Transverse colon (tissue), 4 donors: Measurements from ENCODE around the gene KIAA1958. TPM values are rescaled to one million over a fixed set of nuclear protein-coding genes. Genes with fewer than 3 reads are reported as not detected.

Experiments
- DNase-seq: peaks from one replicate; pipeline ENCODE4 v3.0.0-alpha.2; 2019
- H3K27ac ChIP-seq, 4 donors: fragments of 200-600 bp; sonication (generic); 2 replicates each; pipeline ENCODE4 v1.5.1; 2016 to 2018; ENCODE audit warnings: inconsistent platforms in 4 of 4
- H3K27me3 ChIP-seq: fragments of 200-600 bp; sonication (generic); 2 replicates; pipeline ENCODE4 v1.5.1; 2017; ENCODE audit warnings: inconsistent platforms
- H3K36me3 ChIP-seq, 4 donors: fragments of 200-600 bp; sonication (generic); 2 replicates each; pipeline ENCODE4 v1.5.1; 2017 to 2019; ENCODE audit warnings: inconsistent platforms in 4 of 4
- H3K4me1 ChIP-seq, 4 donors: fragments of 200-600 bp; sonication (generic); 2 replicates each; pipeline ENCODE4 v1.5.1; 2017 to 2020; ENCODE audit warnings: inconsistent platforms in 4 of 4
- H3K4me3 ChIP-seq, 4 donors: fragments of 200-600 bp; sonication (generic); 1 replicate in 1 of 4; 2 replicates in 3 of 4; pipeline versions ENCODE4 v1.5.1 to v1.6.1; 2017 to 2019; ENCODE audit warnings: inconsistent platforms in 4 of 4
- H3K9me3 ChIP-seq, 2 donors: fragments of 200-600 bp; sonication (generic); 2 replicates each; pipeline ENCODE4 v1.5.1; 2017 to 2019; ENCODE audit warnings: inconsistent platforms in 2 of 2
- CTCF ChIP-seq, 5 experiments: fragments of 200-600 bp in 3 of 5; fragments of 450-650 bp in 2 of 5; sonication (generic) in 3 of 5; IDR thresholded peaks; 1 replicate in 2 of 5; 2 replicates in 3 of 5; pipeline ENCODE4 v1.5.1; 2016 to 2017; ENCODE audit warnings: antibody characterized with exemption in 5 of 5, inconsistent platforms in 3 of 5, mild to moderate bottlenecking in 2 of 5, moderate library complexity in 1 of 5
- EP300 ChIP-seq: sonication (generic); formaldehyde crosslinking; IDR thresholded peaks from one replicate; pipeline ENCODE4 v1.6.1; 2017; ENCODE audit warnings: antibody characterized with exemption, low read depth
- POLR2A ChIP-seq: fragments of 450-650 bp; IDR thresholded peaks from one replicate; pipeline ENCODE4 v1.6.1; 2016; ENCODE audit warnings: antibody characterized with exemption, mild to moderate bottlenecking, moderate library complexity
- POLR2AphosphoS5 ChIP-seq, 3 donors: sonication (generic); formaldehyde crosslinking; IDR thresholded peaks; one replicate each; pipeline ENCODE4 v1.6.1; 2016; ENCODE audit warnings: antibody characterized with exemption in 3 of 3
- WGBS, 2 donors: methylation state at CpG; one replicate each; pipeline ENCODE4 v1.1.5; 2018; ENCODE audit warnings: low coverage in 1 of 2; 5-methylcytosine and 5-hydroxymethylcytosine counted together
- in situ Hi-C, 4 donors: fragments of 200-750 bp; cut with MboI; loops; one replicate each; pipeline versions ENCODE4 v1.15.0 to v1.15.1; 2017; ENCODE audit warnings: low sequenced_read_pairs in 3 of 4, low pct_ligation_motif_present in 1 of 4, low pct_unique_long_range_greater_than_20kb in 1 of 4
- intact Hi-C: fragments of 100-400 bp; cut with DNase I; formaldehyde crosslinking; loops from one replicate; pipeline ENCODE4 v1.15.1; 2023; ENCODE audit warnings: low total_unique reads
- total RNA-seq, 4 donors: library from RNA; depleted of rRNA; stranded (reverse); fragments of >200 nt; gene quantifications; one replicate each; pipeline ENCODE4 v1.1.0, GENCODE V29; 2016

Gene KIAA1958
- total RNA-seq, 4 donors from 2014 or later: 5.0 to 12.4 (median 9.4) TPM

GRCh38 chr9:112503170-112503569 lies 16.5 kb downstream of the KIAA1958 start:
- H3K9me3 ChIP-seq: no peaks in the 10 kb centered on the region
- no peak overlapping the region for H3K27ac ChIP-seq
- TF ChIP-seq POLR2AphosphoS5 (IDR thresholded peaks at IDR 0.05): no peak
- no peak for TF ChIP-seq EP300
- no peak for TF ChIP-seq CTCF (IDR thresholded peaks at IDR 0.05)
- no peak for TF ChIP-seq POLR2A
- no peak for DNase-seq
- no peak overlapping the region for H3K4me3 ChIP-seq
- H3K27me3 ChIP-seq: no peaks in the 10 kb centered on the region
- in situ Hi-C loops: no loop called here
- 64 to 73% methylated on average over 3 to 5 of the region's 5 CpGs for WGBS, 2 donors
- no peaks in the 10 kb centered on the region for H3K36me3 ChIP-seq
- intact Hi-C loops: no loop called here
- peaks cover 0 to 20% (median 3%) of the 10 kb centered on the region in 4 donors for H3K4me1 ChIP-seq

GRCh38 chr9:112505086-112505485 lies 18.5 kb downstream of the KIAA1958 start:
- DNase-seq: no peak
- Histone ChIP-seq H3K4me1 (peaks cover 0 to 20% (median 3%) of the 10 kb centered on the region in 4 donors), H3K27me3 (no peaks in the 10 kb centered on the region), H3K9me3 (no peaks in the 10 kb centered on the region), H3K27ac (peak overlapping the region in 1 of 4 donors; percentile 9), H3K4me3 (no peak overlapping the region), H3K36me3 (no peaks in the 10 kb centered on the region)
- intact Hi-C loops: no loop called here
- WGBS, 2 donors: 54 to 73% methylated on average over 4 of the region's 4 CpGs
- TF ChIP-seq CTCF (IDR thresholded peaks at IDR 0.05) (no peak), POLR2AphosphoS5 (IDR thresholded peaks at IDR 0.05) (no peak), EP300 (no peak), POLR2A (no peak)
- in situ Hi-C loops: no loop called here

DNA sequence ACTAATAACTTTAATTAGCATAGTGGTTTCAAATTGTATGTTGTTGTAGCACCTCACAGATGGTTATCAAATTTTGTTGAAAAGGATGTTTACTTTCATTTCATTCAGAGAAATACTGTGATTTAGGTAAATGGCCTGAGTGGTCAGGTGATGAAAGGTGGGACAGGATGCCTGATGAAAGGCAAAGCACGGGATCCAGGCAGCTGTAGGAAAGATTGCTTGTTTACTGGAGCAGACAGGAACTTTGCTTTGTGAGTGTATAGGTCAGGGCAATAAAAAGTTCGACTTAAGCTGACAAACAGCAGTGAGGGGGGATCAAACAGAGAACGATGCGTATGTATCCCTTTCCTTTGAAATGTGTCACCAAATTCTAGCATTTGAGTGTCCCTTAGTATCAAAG lies 19.0 kb downstream of the KIAA1958 start:
- Histone ChIP-seq H3K9me3 (no peaks in the 10 kb centered on the region), H3K4me3 (no peak overlapping the region), H3K4me1 (peaks cover 0 to 20% (median 3%) of the 10 kb centered on the region in 4 donors), H3K27ac (peak overlapping the region in 1 of 4 donors; percentile 9), H3K36me3 (no peaks in the 10 kb centered on the region), H3K27me3 (no peaks in the 10 kb centered on the region)
- WGBS, 2 donors: 50 to 53% methylated on average over 4 of the region's 4 CpGs
- peak; percentile 17 for DNase-seq
- intact Hi-C loops (no loop called here), in situ Hi-C loops (no loop called here)
- TF ChIP-seq POLR2AphosphoS5 (IDR thresholded peaks at IDR 0.05) (no peak), POLR2A (no peak), EP300 (no peak), CTCF (IDR thresholded peaks at IDR 0.05) (no peak)

DNA sequence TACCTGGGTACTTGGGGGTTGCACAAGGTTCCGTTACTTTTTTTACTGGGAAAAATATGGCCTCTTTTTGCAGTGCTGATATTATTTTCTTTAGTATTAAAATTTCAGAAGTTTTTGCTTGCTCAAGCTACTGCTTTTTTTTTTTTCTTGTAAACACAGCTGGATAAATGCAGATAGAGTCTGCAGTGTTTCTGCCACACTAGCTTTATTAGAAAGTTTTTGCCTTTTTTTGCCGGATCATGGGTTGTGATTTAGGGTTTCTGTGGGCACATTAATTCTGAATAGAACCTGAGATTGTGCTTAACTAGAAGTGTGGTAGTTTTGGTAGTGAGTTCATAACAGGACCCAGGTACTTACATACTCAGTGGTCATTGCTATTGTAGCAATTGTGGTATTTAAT lies 19.9 kb downstream of the KIAA1958 start:
- no peaks in the 10 kb centered on the region for H3K27me3 ChIP-seq
- no peak overlapping the region for H3K4me3 ChIP-seq
- peak overlapping the region in 1 of 4 donors; percentile 49 for H3K27ac ChIP-seq
- DNase-seq: no peak
- H3K4me1 ChIP-seq: peaks cover 0 to 20% (median 3%) of the 10 kb centered on the region in 4 donors
- in situ Hi-C loops: no loop called here
- H3K36me3 ChIP-seq: no peaks in the 10 kb centered on the region
- intact Hi-C loops: no loop called here
- 90 to 100% methylated on average over 1 to 2 of the region's 2 CpGs for WGBS, 2 donors
- TF ChIP-seq POLR2A (no peak), EP300 (no peak), POLR2AphosphoS5 (IDR thresholded peaks at IDR 0.05) (no peak), CTCF (IDR thresholded peaks at IDR 0.05) (no peak)
- no peaks in the 10 kb centered on the region for H3K9me3 ChIP-seq
